OCI-LY1 (cell line): ENCODE measurements around the gene TECR.

Source experiments
- EZH2 ChIP-seq: fragments of 200-600 bp; sonication (generic), shearing (Covaris generic); IDR thresholded peaks from 2 replicates; pipeline ENCODE4 v1.8.0; 2017; ENCODE audit warnings: borderline replicate concordance, mixed run types, mild to moderate bottlenecking, antibody characterized with exemption, low read length, moderate library complexity, mixed read lengths
- TF ChIP-seq, protein P1 (sequence below): fragments of 200-600 bp; sonication (generic), shearing (Covaris generic); IDR thresholded peaks from 2 replicates; pipeline ENCODE4 v1.5.1; 2017; ENCODE audit warnings: mild to moderate bottlenecking, antibody characterized with exemption, low read length, moderate library complexity, mixed read lengths

DNA sequence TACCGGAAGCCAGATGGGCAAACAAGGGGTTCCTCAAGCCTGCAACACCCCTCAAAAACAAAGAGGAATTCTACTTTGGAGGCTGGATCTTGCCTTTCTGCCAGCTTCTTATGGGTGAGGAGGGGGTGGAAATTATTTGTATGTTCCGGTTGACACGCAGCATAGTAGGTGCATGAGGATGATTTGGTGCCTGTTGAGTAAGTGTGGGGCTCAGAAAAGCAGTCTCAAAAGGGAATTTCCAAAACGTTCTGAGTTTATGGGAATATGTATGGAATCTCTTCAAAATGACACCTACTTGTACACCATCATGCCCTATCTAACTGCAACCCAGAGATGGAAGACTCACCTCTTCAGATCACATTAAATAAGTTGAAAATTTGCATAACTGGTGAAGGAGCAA, 3.0 kb upstream of the TECR start:
- TF ChIP-seq, protein P1, sequence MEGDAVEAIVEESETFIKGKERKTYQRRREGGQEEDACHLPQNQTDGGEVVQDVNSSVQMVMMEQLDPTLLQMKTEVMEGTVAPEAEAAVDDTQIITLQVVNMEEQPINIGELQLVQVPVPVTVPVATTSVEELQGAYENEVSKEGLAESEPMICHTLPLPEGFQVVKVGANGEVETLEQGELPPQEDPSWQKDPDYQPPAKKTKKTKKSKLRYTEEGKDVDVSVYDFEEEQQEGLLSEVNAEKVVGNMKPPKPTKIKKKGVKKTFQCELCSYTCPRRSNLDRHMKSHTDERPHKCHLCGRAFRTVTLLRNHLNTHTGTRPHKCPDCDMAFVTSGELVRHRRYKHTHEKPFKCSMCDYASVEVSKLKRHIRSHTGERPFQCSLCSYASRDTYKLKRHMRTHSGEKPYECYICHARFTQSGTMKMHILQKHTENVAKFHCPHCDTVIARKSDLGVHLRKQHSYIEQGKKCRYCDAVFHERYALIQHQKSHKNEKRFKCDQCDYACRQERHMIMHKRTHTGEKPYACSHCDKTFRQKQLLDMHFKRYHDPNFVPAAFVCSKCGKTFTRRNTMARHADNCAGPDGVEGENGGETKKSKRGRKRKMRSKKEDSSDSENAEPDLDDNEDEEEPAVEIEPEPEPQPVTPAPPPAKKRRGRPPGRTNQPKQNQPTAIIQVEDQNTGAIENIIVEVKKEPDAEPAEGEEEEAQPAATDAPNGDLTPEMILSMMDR = no peak
- TF ChIP-seq EZH2 = no peak
